ENCODE measurements around the gene PDS5A.

The PDS5A gene

GRCh38 chr4:39825741-39826231, 151.9 kb downstream of the PDS5A start:
- no peak for DNase-seq (ENCODE audit: extremely low spot score)
- ChIA-PET CTCF (interaction anchor here (1.3 kb wide), 1 partner anchor 8 kb away, joined by 4 read pairs; no protein-coding TSS in a partner anchor), POLR2A (interaction anchor here (0.6 to 0.7 kb wide), 3 partner anchors 12 to 149 kb away, joined by 3 to 8 read pairs (median 3); no protein-coding TSS in a partner anchor)
- TF ChIP-seq CTCF (IDR thresholded peaks at IDR 0.05; ENCODE audit: control extremely low read depth, extremely low read depth, low read depth, missing control alignments) = no peak

GRCh38 chr4:39825090-39825489, 152.6 kb downstream of the PDS5A start:
- CTCF ChIA-PET = interaction anchor here (1.3 kb wide), 1 partner anchor 9 kb away, joined by 4 read pairs; no protein-coding TSS in a partner anchor
- no peak for TF ChIP-seq CTCF (IDR thresholded peaks at IDR 0.05; ENCODE audit: control extremely low read depth, extremely low read depth, low read depth, missing control alignments)
- DNase-seq (ENCODE audit: extremely low spot score) = no peak
- POLR2A ChIA-PET = no interaction called here

GRCh38 chr4:39823191-39823590, 154.5 kb downstream of the PDS5A start:
- ChIA-PET POLR2A (no interaction called here), CTCF (no interaction called here)
- DNase-seq (ENCODE audit: extremely low spot score) = no peak
- no peak for TF ChIP-seq CTCF (IDR thresholded peaks at IDR 0.05; ENCODE audit: control extremely low read depth, extremely low read depth, low read depth, missing control alignments)

GRCh38 chr4:39822662-39823061, 155.0 kb downstream of the PDS5A start:
- DNase-seq (ENCODE audit: extremely low spot score) = no peak
- CTCF ChIA-PET = no interaction called here
- POLR2A ChIA-PET = no interaction called here
- TF ChIP-seq CTCF (IDR thresholded peaks at IDR 0.05; ENCODE audit: control extremely low read depth, extremely low read depth, low read depth, missing control alignments) = no peak

- POLR2A ChIA-PET = no interaction called here
- TF ChIP-seq CTCF (IDR thresholded peaks at IDR 0.05; ENCODE audit: control extremely low read depth, extremely low read depth, low read depth, missing control alignments) = no peak
- CTCF ChIA-PET = no interaction called here
- no peak for DNase-seq (ENCODE audit: extremely low spot score)
Measured at GRCh38 chr4:39821951-39822350, 155.8 kb downstream of the PDS5A start.

- no peak for DNase-seq (ENCODE audit: extremely low spot score)
- TF ChIP-seq CTCF (IDR thresholded peaks at IDR 0.05; ENCODE audit: control extremely low read depth, extremely low read depth, low read depth, missing control alignments) = no peak
- POLR2A ChIA-PET = no interaction called here
- CTCF ChIA-PET = no interaction called here
Measured at GRCh38 chr4:39820186-39820585, 157.5 kb downstream of the PDS5A start.
